Upper lobe of left lung (tissue), 4 donors: ENCODE results near the gene ARHGDIA.

ENCODE experiments used
- CTCF ChIP-seq, 6 experiments: fragments of 450-650 bp in 4 of 6; fragments of 200-600 bp in 2 of 6; sonication (generic) in 2 of 6; IDR thresholded peaks; one replicate each; pipeline ENCODE4 v1.5.1; 2016 to 2019; ENCODE audit warnings: antibody characterized with exemption in 6 of 6
- EP300 ChIP-seq, 4 donors: sonication (generic); formaldehyde crosslinking; IDR thresholded peaks; one replicate each; pipeline ENCODE4 v1.5.1; 2017; ENCODE audit warnings: antibody characterized with exemption in 4 of 4, control low read depth in 2 of 4

GRCh38 chr17:81829858-81830257, 41.3 kb downstream of the ARHGDIA start:
- TF ChIP-seq EP300 (IDR thresholded peaks at IDR 0.05) (no peak), CTCF (IDR thresholded peaks at IDR 0.05) (no peak)
